Measurements from ENCODE around the gene IL34.
"Not testable (repeated sequence)": the region's sequence is repeated elsewhere in the genome, so short reads cannot be mapped to it uniquely, and the experiment has no call there.

IL34 gene

DNA sequence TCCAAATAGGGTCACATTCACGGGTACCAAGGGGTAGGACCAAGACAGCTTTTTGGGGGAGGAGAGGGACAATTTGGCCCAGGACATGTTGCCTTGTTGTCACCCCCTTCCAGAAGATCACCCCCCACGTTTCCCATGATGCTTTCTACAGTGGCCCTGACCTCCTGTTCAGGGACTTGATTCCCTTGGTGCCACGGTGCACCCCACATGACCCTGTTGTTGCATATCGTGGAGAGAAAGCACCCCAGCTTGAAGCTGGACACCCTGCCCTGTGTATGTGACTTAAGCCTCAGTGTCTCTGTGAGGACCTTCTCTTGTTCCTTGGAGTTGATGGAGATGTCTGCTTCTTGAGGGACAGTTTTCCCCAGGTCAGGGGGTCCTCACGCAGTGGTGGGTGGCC lies 12.6 kb downstream of the IL34 start:
- no peak for DNase-seq (ENCODE audit: low read depth)

DNA sequence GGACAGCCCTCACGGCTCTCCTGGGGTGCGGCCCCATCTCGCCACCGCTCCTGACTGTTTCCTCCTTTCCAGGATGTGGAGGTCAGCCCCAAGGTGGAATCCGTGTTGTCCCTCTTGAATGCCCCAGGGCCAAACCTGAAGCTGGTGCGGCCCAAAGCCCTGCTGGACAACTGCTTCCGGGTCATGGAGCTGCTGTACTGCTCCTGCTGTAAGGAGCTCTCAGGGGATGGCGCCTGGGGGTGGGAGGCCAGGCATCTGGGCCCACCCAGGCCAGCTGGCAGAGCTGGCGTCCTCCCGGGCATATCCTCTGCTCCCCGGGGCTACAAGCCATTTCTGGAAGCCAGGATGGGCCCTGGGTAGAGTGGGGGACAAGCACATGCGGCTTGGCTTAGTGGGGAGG lies 13.2 kb downstream of the IL34 start:
- no peak for DNase-seq (ENCODE audit: low read depth)

DNA sequence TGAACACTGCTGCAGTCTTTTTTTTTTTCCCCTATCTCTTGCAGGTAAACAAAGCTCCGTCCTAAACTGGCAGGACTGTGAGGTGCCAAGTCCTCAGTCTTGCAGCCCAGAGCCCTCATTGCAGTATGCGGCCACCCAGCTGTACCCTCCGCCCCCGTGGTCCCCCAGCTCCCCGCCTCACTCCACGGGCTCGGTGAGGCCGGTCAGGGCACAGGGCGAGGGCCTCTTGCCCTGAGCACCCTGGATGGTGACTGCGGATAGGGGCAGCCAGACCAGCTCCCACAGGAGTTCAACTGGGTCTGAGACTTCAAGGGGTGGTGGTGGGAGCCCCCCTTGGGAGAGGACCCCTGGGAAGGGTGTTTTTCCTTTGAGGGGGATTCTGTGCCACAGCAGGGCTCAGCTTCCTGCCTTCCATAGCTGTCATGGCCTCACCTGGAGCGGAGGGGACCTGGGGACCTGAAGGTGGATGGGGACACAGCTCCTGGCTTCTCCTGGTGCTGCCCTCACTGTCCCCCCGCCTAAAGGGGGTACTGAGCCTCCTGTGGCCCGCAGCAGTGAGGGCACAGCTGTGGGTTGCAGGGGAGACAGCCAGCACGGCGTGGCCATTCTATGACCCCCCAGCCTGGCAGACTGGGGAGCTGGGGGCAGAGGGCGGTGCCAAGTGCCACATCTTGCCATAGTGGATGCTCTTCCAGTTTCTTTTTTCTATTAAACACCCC lies 13.8 kb downstream of the IL34 start:
- no peak for DNase-seq (ENCODE audit: low read depth)

DNA sequence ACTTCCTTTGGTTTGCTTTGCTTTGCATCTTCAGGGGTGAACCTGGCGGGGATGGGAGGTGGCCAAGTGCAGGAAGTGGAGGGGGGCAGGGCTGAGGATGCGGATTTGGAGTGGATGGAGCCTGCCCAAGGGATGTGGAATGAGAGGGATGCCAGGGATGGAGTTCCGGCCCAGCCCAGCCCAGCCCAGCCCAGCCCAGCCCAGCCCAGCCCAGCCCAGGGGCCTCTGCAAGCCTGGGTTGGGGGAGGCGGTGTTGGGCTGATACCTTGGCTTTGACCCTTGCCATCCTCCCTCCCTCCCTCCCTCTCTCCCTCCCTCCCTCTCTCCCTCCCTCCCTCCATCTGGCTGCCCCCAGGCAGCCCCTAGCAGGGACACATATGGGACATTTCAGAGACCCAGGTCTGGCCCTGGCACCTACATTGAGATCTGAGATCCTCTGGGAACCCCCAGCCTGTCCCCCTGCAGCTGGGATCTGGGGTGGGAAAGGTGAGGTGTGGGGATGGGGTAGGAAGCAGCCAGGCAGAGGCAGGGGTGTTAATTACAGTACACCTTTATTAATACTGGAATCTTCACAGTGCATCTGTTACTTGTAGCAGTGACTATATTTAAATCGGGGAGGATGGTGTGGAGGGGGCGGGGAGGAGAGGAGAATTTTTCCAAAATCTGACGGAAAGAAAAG lies 14.5 kb downstream of the IL34 start:
- no peak for DNase-seq (ENCODE audit: low read depth)

DNA sequence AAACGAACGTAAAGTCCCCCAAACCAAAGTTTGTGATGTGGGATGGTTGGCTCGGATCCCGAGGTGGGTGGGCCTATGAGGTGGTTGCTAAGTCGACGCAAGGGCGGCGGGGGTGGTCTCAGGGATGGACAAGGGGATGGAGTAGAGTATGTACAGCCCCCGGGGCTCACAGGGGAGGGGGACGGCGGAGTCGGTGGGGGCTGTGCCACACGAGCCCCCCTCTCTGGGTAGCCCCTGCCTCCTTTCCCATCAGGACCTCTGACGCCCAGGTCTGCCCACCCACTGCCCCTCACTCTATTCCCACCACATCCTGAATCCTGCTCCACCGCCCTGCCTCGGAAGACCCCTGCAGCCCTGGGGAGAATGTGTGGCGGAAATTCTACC lies 15.2 kb downstream of the IL34 start:
- no peak for DNase-seq (ENCODE audit: low read depth)

DNA sequence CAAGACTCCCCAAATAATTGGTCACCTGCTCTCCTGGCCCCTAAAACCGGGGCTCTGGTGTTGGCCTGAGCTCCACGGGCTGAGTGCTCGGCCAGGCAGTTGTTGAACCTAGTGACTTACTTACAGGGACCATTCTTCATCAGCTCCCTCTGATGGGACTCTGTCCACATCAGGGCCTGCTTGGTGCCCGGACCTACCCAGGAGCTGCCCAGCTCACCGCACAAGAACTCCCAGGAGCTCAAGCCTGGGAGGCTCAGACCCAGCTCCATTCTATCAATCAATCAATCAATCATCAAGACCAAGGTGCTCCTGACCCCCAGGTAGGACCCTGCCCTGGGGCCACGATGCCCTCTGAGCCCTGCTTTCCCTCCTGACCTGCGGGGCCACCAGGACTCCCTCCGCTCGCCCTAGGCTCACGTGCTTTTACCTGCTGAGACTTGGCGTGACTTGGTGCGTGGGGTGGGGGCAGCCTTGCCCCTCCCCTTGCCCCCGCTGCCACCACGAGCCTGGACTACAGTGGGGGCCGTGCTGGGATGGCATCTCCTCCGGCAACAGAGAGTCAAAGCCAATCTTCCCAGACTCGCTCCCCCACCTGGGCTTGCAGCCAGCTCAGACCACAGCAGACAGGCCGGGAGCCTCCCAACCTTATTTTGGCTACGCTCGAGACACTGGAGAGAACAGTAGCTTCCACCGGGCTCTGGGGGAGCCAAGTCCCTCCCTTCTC lies 15.7 kb downstream of the IL34 start:
- DNase-seq (ENCODE audit: low read depth) = no peak

DNA sequence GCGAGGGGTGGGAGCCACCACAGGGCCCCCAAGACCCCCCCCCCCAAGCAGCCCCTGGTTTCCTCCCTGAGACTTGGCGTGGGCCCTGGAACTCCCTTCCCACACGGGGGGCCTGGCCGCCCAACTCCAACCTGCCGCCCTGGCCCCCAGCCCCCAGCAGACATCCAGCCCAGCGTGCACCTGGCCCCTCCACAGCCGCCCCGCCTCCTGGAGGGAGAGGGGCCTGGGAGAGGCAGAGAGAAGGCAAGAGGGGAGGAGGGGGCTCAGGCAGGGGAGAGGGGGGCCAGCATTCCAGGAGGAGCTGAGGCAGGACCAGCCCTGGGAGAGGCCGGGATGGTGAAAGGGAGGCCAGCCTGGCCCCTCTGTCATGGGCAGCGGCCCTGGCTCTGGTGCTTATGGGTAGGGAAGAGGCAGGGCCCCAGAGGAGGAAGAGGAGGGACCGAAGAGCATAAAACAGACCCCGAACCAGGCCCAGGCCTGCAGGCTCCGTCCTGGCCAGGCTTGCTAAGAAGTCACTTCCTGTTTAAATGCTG lies 16.7 kb downstream of the IL34 start:
- DNase-seq (ENCODE audit: low read depth) = no peak

DNA sequence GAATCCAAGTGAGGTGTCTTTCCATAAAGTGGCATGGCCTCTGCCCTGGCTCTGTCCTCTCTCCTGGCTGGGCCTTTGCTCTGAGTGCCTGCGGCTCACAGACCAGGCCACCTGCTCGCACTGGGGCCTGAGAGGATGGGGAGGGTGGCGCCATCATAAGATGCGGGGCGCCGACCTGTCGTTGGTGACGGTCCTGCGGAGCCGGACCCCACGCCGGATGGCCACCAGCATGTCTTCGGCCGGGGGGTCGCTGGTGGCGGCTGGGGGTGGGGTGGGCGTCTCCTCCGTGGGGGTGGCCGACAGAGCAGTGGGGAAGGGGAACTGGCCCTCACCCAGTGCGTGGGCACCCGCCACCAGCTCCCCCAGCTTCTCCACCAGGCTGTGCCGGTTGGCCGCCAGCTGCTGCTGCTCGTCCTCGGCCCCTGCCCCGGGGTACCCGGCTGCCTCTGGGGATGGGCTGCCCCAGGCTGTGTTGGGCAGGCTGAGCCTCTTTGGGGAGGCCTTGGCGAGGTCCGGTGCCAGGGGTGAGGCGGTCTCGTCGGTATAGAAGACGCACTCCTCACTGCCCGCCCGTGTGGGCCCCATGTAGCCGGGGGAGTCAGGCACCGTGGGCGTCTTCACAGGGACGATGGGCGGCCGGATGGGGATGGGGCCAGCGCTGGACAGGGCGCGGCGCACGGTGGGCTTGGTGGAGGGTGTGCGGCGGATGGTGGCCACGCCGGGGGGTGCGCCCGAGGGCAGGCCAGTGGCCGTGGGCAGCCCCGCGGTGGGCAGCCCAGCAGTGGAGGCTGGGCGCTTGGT lies 17.4 kb downstream of the IL34 start:
- DNase-seq (ENCODE audit: low read depth) = no peak

DNA sequence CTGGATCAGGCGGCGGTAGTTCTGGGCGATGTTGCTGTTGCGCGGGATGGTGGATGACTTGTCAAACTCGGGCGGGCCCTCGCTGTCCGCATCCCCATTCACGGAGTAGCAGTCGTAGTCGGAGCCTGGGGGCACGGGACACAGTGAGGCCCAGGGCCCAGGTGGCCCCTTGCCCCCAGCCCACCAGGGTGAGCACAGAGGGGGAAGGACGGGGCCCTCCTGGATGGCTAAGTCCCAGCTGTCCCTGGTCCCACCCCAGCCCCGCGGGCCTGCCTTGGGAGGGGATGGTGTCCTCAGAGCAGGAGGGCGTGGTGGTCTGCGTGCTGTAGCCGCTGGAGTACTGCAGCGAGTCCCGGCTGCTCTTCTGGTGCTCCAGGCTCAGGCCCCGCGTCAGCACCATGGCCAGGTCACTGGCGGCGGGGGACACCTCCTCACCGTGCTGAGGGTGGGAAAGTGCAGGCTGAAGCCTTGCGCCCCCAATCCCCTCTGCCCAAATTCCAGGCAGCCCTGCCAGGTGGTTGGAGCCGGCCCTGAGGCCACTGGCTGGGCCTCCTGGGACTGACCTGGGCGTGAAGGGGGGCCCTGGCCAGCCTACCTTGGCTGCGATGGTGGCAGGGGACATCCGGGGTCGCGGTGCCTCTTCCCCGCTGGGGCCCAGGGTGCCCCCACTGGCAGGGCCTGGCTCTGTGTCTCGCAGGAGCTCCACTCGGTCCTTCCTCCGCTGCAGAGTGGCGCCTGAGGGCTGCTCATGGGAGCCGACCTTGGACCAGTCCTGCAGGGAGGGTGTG lies 18.2 kb downstream of the IL34 start:
- no peak for DNase-seq (ENCODE audit: low read depth)

DNA sequence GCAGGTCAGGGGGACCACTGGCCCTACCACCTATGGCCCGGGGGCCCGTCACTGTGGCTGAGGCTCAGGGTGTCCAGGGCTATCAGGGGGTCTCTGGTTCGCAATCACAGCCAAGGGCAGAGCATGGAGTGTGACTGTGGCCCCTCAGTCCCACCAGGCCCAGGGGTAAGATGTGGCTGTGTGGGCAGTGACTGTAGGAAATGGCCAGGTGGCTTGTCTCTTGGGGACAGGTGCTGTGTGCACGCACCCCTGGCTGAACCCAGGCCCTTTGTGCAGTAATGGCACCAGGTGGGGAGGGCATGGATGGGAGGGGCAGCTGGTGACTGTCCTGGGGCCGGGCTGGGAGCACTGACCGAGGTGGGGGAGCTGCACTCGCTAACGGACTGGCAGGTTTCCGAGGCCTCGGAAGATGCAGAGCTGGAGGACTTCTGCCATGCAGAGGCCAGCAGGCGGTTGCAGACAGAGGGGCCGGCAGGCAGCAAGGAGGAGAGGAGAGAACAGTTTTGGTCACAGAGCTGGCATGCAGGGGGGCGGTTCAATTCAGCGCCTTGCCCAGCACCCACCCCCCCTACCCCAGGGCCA lies 18.8 kb downstream of the IL34 start:
- no peak for DNase-seq (ENCODE audit: low read depth)

DNA sequence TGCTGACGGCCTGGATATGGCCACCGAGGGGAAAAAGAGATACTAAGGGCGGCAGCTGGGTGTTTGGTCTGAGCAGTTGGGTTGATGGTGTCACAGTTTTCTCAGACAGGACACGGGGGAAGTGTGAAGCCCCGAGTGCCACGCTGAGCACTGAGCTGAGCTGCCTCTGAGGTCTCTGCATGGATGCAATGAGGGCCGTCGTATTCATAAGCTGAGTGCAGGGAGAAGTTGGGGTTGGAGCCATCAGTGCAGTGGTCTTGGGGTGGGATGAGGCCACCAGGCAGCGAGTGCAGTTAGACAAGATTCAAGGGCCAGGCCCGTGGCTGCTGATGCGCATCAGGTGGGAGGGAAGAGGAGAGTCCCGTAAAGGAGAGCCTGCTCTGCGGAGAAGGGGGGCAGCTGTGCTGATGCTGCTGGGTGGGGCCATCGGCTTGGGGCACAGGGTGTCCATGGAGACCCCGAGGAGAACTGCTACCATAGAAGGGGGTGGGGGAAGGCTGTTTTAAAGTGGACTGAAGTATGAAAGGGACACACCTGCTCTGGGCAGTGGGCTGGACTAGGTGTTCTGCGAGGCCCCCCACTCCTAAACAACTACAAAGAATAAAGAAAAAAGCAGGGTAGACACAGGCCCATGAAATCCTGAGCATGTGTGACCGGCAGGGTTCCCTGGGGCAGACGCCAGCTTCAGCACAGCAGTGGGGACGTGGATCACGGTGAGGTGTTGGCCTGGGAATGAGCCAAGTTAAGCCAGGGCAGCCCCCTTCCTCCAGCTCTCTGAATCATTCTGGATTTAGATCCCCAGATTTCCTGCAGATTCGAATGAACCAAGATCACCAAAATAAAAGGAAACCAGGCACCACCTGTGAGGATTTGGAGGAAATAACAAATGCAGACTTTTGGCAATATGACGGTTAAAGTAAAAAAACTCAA lies 19.7 kb downstream of the IL34 start:
- DNase-seq (ENCODE audit: low read depth) = no peak

DNA sequence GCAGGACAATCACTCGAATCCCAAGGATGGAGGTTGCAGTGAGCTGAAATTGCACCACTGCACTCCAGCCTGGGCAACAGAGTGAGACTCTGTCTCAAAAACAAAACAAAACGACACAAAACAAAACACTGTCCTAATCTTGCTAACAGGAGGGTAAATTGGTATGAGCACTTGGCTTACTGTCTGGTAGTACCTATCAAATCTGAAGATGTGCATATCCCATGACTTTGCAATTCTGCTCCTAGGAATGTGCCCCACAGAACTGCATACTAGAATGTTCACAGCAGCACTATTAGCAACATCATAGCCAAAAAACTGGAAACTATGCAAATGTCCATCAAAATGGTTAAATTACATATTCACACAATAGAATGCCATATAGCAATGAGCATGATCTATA lies 23.8 kb downstream of the IL34 start:
- DNase-seq (ENCODE audit: low read depth) = no peak

DNA sequence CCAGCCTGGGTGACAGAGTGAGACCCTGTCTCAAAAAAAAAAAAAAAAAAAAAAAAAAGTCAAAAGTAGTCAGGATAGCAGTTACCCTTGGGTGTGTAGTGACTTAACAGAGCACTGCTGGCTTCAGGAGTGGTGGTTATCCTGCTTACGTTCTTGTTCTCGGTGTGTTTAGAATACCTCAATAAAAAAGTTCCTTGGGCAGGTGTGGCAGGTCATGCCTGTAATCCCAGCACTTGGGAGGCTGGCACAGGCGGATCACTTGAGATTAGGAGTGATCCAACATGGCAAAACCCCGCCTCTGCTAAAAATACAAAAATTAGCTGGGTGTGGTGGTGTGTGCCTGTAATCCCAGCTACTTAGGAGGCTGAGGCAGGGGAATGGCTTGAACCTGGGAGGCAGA lies 24.6 kb downstream of the IL34 start:
- DNase-seq (ENCODE audit: low read depth) = not testable (repeated sequence)

DNA sequence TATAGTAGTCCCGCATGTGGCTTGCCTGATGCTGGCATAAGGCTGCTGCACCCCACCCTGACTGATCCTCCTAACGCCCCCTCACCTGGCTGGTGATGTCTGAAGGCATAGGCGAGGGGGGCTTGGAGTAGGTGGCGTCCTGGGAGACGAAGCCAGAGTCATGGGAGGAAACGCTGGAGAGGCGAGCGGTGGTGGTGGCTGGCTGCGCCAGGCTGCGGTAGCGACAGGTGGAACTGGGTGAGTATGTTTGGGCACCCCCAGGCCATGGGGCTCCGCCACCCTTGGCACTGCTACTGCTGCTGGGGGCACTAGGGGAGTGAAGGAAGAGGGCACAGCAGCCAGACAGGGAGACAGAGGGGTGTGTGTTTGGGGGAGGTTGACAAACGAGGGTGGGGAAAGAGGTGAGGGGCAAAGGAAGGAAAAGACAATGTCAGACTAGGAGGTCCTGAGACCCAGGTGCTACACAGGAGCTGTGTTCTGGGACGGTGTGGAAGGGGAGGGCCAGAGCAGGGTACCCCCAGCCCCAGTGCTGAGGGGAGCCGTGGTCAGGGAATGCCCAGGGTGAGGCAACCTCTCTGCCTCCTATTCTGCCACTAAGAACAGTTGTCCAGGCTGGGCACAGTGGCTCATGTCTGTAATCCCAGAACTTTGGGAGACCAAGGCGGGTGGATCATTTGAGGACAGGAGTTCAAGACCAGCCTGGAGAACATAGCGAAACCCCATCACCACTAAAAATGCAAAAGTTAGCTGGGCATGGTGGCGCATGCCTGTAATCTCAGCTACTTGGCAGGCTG lies 28.1 kb downstream of the IL34 start:
- no peak for DNase-seq (ENCODE audit: low read depth)

DNA sequence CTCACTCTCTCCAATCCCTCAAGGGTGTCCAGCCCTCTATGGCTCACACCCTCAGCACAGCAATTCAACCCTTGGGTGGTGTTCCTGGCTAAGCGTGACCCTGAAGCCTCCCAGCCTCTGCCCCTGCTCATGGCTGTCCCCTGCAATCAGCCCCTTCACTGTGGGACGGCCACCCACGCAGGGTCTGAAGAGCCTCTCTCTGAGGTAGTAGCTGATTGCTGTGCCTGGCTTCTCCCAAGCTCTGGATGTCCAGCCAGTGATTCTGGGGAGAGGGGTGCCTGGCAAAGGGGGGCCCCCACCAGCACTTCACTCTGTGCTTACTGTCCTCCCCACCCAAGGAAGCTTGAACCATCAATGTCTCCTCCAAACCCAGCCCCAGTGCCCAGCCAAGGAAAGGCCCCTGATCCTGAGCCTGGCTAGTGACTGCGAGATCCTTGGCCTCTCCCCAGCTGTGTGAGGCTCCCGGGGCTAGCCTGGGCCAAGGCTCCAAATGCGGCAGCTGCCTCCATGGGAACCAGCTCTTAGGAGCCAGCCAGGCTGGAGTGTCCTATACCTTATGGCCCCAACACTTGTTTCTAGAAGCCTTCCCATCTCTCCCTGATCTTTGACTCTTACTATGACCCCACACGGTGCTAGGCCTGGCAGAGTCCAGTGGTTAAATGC lies 29.6 kb downstream of the IL34 start:
- no peak for DNase-seq (ENCODE audit: low read depth)

DNA sequence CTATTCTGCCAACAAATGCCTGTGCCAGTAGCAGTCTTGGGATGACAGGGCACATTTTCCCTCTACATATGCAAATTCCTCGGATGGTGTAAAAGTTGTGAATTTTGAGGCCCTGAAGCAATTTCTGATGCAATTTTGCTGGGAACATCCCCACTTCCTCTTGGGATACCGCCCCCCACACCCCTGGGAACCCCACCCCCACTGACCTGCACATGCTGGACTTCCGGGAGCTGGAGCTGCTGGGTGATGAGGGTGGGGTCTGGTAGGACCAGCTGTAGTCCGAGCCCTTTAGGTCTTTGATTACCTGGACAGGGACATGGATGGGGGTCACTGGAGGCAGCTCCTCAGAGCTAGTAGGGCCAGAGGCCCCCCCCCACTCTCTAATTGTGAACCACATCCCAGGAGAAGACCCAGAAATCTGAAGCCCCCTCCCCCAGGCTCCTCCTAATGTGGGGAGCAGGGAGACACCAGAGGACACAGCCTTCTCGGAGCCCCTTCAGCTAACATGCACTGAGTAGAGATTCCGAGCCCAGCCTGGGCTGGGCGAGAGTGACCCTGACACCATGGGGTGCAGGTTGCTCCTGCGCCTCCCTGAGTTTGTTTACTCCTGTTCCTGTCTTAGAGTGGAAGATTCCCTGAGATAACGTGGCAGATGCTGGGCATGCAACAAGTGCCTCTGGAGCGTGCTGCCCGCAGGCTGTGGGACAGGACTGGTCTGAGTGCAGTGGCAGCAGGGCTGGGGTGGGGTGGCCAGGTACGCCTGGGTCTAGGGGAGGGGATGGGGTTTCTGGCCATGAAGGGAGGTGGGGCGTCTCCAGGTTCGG lies 30.5 kb downstream of the IL34 start:
- DNase-seq (ENCODE audit: low read depth) = no peak

DNA sequence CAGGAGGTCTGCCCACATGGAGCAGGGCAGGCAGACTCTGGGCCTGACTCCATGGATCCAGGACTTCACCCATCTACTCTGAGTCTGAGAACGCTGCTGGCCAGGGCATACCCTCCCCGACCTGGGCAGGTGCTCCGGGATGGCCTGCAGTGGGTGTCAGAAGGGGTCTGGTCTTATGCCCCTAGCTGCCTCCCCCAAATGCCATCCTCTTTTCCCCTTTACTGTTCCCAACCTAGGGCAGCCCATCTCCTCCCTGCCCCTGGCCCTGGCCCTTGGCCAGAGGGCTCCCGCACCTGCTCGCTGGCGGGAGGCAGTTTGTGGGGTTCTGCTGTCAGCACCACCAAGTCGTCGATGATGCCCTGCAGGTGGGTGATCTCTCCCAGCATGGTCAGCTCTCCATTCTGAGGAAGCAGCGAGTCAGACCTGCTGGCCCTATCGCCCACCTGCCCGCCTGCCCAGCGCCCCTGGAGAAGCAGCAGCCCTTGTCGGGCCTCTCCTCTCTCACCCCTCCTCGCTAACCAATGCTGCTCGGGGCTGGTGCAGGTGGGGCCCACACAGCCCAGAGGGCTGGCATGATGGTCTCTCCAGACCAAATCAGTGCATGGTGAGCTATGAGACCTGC lies 31.3 kb downstream of the IL34 start:
- DNase-seq (ENCODE audit: low read depth) = no peak
